Ectodermal cell (in vitro differentiated cells): ENCODE measurements around the gene ROPN1.
"Not testable (repeated sequence)": the region's sequence is repeated elsewhere in the genome, so short reads cannot be mapped to it uniquely, and the experiment has no call there.

Source experiments
- H3K27ac ChIP-seq: 2 replicates; pipeline ENCODE4 v1.7.0; 2013; ENCODE audit warnings: mild to moderate bottlenecking, low read depth, low read length; ENCODE audit not compliant: insufficient read depth, poor library complexity, severe bottlenecking
- H3K27me3 ChIP-seq: 2 replicates; pipeline ENCODE4 v1.7.0; 2013; ENCODE audit warnings: mild to moderate bottlenecking, low read length; ENCODE audit not compliant: insufficient read depth, control insufficient read depth, poor library complexity, severe bottlenecking
- H3K36me3 ChIP-seq: one replicate; pipeline ENCODE4 v1.7.0; 2013; ENCODE audit warnings: low read length; ENCODE audit not compliant: control insufficient read depth, insufficient read depth
- H3K4me1 ChIP-seq: one replicate; pipeline ENCODE4 v1.7.0; 2013; ENCODE audit warnings: low read length; ENCODE audit not compliant: control insufficient read depth, insufficient read depth
- H3K4me3 ChIP-seq: 2 replicates; pipeline ENCODE4 v1.7.0; 2013; ENCODE audit warnings: low read depth, low read length, control low read depth; ENCODE audit not compliant: insufficient read depth
- H3K9me3 ChIP-seq: 2 replicates; pipeline ENCODE4 v1.7.0; 2013; ENCODE audit warnings: mild to moderate bottlenecking, low read length, moderate library complexity; ENCODE audit not compliant: control insufficient read depth
- WGBS, 2 experiments: methylation state at CpG; one replicate each; pipeline ENCODE4 v1.1.7; 2013; ENCODE audit warnings: missing lambda C conversion rate in 2 of 2; 5-methylcytosine and 5-hydroxymethylcytosine counted together

Gene ROPN1

GRCh38 chr3:124001366-124001765 lies 9.4 kb upstream of the ROPN1 start:
- not testable (repeated sequence) for H3K27ac ChIP-seq, H3K27me3 ChIP-seq, H3K36me3 ChIP-seq, H3K4me3 ChIP-seq, H3K9me3 ChIP-seq, H3K4me1 ChIP-seq
- 86 to 93% methylated on average over 6 of the region's 6 CpGs for WGBS, 2 experiments

- H3K27me3 ChIP-seq, result peaks cover 28% of the 10 kb centered on the region
- H3K27ac ChIP-seq, result no peak overlapping the region
- no peak overlapping the region for H3K4me3 ChIP-seq
- H3K36me3 ChIP-seq, result no peaks in the 10 kb centered on the region
- 91% methylated on average over 2 of the region's 2 CpGs for WGBS, 2 experiments
- H3K9me3 ChIP-seq, result no peaks in the 10 kb centered on the region
- no peaks in the 10 kb centered on the region for H3K4me1 ChIP-seq
These were observed 5.6 kb upstream of the ROPN1 start for GRCh38 chr3:123997543-123997942.

GRCh38 chr3:123993818-123994217 lies 1.9 kb upstream of the ROPN1 start:
- no peaks in the 10 kb centered on the region for H3K36me3 ChIP-seq
- H3K27ac ChIP-seq, result no peak overlapping the region
- peaks cover 48% of the 10 kb centered on the region for H3K27me3 ChIP-seq
- H3K4me3 ChIP-seq, result no peak overlapping the region
- no peaks in the 10 kb centered on the region for H3K4me1 ChIP-seq
- WGBS, 2 experiments, result 71 to 82% methylated on average over 1 of the region's 1 CpG
- no peaks in the 10 kb centered on the region for H3K9me3 ChIP-seq

DNA sequence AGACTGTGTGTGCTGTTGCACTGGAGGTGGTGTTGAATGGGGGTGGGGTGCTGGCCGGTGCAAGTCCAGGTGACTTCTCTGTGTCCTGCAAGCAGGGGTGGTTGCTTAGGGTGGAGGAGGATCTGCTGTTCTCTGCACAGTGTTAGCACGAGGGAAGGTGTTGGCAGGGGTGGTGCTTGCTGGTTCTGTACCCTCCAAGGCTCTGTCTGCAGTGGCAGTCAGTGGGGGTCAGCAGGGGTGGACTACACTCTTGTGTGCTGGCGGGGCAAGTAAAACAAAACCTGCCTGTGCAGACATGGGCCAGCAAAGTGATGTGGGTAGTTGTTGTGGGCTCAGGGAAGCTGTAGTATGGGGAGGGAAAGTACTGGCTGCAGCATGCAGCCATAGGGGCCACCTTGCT lies 5.5 kb downstream of the ROPN1 start:
- H3K4me3 ChIP-seq, result no peak overlapping the region
- H3K9me3 ChIP-seq, result no peaks in the 10 kb centered on the region
- no peaks in the 10 kb centered on the region for H3K36me3 ChIP-seq
- peaks cover 41% of the 10 kb centered on the region for H3K27me3 ChIP-seq
- 87 to 90% methylated on average over 3 of the region's 3 CpGs for WGBS, 2 experiments
- no peak overlapping the region for H3K27ac ChIP-seq
- no peaks in the 10 kb centered on the region for H3K4me1 ChIP-seq

GRCh38 chr3:123984957-123985356 lies 7.0 kb downstream of the ROPN1 start:
- no peak overlapping the region for H3K27ac ChIP-seq
- peaks cover 30% of the 10 kb centered on the region for H3K27me3 ChIP-seq
- no peaks in the 10 kb centered on the region for H3K36me3 ChIP-seq
- 96 to 100% methylated on average over 2 of the region's 3 CpGs for WGBS, 2 experiments
- H3K4me1 ChIP-seq, result no peaks in the 10 kb centered on the region
- no peak overlapping the region for H3K4me3 ChIP-seq
- H3K9me3 ChIP-seq, result no peaks in the 10 kb centered on the region

DNA sequence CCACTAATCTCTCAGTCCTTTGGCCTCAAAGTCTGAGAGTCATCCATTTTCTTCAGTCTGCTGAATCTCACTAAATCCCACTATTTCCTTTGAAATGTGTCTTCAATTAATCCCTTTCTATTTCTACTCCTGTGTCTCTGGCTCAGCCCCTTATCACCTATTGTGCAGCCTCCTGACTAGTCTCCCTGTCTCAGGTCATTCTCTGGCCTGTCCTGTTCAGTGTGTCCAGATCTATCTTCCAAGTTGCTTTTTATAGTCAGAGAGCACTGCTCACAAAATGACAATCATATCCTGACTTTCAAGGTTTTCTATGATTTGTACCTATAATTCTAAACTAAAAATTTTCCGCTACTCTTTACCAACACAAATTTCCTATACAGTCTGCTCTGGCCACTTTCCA lies 7.6 kb downstream of the ROPN1 start:
- Histone ChIP-seq H3K4me3 (no peak overlapping the region), H3K9me3 (no peaks in the 10 kb centered on the region), H3K36me3 (no peaks in the 10 kb centered on the region), H3K4me1 (no peaks in the 10 kb centered on the region), H3K27me3 (peaks cover 24% of the 10 kb centered on the region), H3K27ac (no peak overlapping the region)
- WGBS, 2 experiments, result 93 to 98% methylated on average over 1 of the region's 1 CpG

- 81% methylated on average over 4 of the region's 4 CpGs for WGBS, 2 experiments
- not testable (repeated sequence) for H3K27ac ChIP-seq, H3K4me3 ChIP-seq, H3K36me3 ChIP-seq, H3K9me3 ChIP-seq, H3K4me1 ChIP-seq, H3K27me3 ChIP-seq
These were observed 10.6 kb downstream of the ROPN1 start for GRCh38 chr3:123981317-123981716.

DNA sequence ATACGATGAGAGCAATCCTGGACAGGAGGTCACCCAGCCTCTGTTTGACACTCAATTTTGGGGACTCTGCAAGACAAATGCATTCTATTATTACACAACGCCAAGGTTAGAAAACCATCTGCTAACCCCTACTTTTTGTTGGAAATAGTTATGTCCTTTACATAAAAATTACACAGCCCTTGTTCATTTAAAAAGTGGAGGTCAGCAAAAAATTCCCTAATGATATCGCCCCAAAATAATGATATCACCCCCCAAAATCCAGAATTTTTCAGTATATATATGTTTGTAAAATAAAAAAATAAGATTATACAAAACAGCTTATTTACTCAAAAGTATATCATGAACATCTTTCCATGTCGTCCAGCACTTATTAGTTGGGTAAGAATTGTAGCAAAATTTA lies 11.4 kb downstream of the ROPN1 start:
- 88 to 95% methylated on average over 3 of the region's 4 CpGs for WGBS, 2 experiments
- H3K27ac ChIP-seq, result no peak overlapping the region
- no peaks in the 10 kb centered on the region for H3K36me3 ChIP-seq
- no peaks in the 10 kb centered on the region for H3K4me1 ChIP-seq
- no peaks in the 10 kb centered on the region for H3K27me3 ChIP-seq
- H3K9me3 ChIP-seq, result no peaks in the 10 kb centered on the region
- H3K4me3 ChIP-seq, result no peak overlapping the region

- not testable (repeated sequence) for H3K4me3 ChIP-seq, H3K36me3 ChIP-seq, H3K4me1 ChIP-seq, H3K9me3 ChIP-seq, H3K27ac ChIP-seq, H3K27me3 ChIP-seq
- 25 to 28% methylated on average over 25 to 26 of the region's 29 CpGs for WGBS, 2 experiments
These were observed 12.1 kb downstream of the ROPN1 start for GRCh38 chr3:123979525-123980501.

GRCh38 chr3:123976904-123977303 lies 15.0 kb downstream of the ROPN1 start:
- 80 to 97% methylated on average over 1 to 7 of the region's 7 CpGs for WGBS, 2 experiments
- H3K27ac ChIP-seq, H3K9me3 ChIP-seq, H3K4me3 ChIP-seq, H3K4me1 ChIP-seq, H3K27me3 ChIP-seq, H3K36me3 ChIP-seq: not testable (repeated sequence)
